ENCODE data around the gene KMT2C.
"Not testable (repeated sequence)": the region's sequence is repeated elsewhere in the genome, so short reads cannot be mapped to it uniquely, and the experiment has no call there.

The KMT2C gene

DNA sequence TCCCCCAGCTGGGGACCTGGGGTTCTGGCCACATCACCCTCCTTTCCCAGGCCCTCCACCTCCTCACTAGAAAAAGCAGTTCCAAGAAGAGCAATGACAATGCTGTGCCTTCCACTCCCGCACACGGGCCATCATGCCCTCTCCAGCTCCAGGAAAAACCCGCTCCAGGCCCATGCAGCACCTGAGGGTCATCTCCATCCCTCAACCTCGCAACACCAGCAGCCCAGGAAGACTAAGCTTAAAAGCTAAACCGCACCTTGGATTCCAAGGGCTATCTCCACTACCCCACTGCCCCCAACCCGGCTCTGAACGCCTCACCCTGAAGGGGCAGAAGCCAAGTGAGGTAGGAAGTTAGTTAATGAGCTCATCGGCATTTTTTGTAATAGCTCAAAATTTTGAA, 173.7 kb downstream of the KMT2C start:
- not testable (repeated sequence) for DNase-seq (ENCODE audit: low read depth)

GRCh38 chr7:152259645-152260044, 176.2 kb downstream of the KMT2C start:
- not testable (repeated sequence) for DNase-seq (ENCODE audit: low read depth); H3K4me3 ChIP-seq (ENCODE audit: low read depth, low read length)

More for the DNA sequence above, 173.7 kb downstream of the KMT2C start:
- H3K4me3 ChIP-seq (ENCODE audit: low read depth, low read length) = not testable (repeated sequence)

DNA sequence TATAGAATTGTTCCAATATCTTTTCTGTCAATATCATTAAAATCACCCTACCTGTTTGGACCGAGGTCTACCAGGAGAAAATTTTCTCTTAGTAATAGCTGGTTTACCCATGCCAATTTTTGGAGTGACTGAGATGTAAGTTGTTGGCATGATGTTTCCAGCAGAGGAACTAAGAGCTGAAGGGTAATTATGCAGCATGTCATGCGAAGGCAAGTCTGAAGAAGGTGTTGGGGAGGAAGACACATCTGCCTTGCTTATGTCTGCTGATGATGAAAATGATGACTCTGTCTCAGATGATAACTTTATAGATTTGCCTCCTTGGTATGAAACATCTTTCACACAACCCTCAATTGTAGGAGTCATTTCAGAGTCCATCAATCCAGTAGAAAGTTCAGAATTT, 188.0 kb downstream of the KMT2C start:
- H3K4me3 ChIP-seq (ENCODE audit: low read depth, low read length); DNase-seq (ENCODE audit: low read depth): not testable (repeated sequence)

GRCh38 chr7:152245417-152245816, 190.4 kb downstream of the KMT2C start:
- DNase-seq (ENCODE audit: low read depth); H3K4me3 ChIP-seq (ENCODE audit: low read depth, low read length): not testable (repeated sequence)

DNA sequence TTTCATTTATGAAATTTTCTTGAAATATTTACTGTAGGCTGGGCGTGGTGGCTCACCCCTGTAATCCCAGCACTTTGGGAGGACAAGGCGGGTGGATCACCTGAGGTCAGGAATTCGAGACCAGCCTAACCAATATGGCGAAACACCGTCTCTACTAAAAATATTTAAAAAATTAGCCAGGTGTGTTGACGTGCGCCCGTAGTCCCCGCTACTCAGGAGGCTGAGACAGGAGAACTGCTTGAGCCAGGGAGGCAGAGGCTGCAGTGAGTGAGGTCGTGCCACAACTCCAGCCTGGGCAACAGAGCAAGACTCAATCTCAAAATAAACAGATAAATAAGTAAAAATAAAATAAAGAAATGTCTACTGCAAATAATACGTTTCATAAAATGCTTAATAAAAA, 192.3 kb downstream of the KMT2C start:
- not testable (repeated sequence) for DNase-seq (ENCODE audit: low read depth)

DNA sequence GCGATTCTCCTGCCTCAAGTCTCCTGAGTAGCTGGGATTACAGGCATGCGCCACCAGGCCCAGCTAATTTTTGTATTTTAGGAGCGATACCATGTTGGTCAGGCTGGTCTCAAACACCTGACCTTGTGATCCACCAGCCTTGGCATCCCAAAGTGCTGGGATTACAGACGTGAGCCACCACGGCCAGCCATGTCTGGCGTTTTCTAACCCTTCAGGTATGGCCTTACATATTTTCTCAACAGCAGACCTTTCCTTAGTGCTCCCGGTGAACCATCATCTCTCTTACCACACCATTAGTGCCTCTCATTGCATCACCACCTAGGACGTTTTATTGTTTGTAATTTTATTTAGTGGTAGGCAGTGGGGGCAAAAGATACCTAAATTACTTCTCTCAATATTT, 194.5 kb downstream of the KMT2C start:
- H3K4me3 ChIP-seq (ENCODE audit: low read depth, low read length); DNase-seq (ENCODE audit: low read depth): not testable (repeated sequence)

More for the DNA sequence above, 192.3 kb downstream of the KMT2C start:
- not testable (repeated sequence) for H3K4me3 ChIP-seq (ENCODE audit: low read depth, low read length)

GRCh38 chr7:152236306-152236705, 199.5 kb downstream of the KMT2C start:
- not testable (repeated sequence) for H3K4me3 ChIP-seq (ENCODE audit: low read depth, low read length); DNase-seq (ENCODE audit: low read depth)

- DNase-seq (ENCODE audit: low read depth); H3K4me3 ChIP-seq (ENCODE audit: low read depth, low read length): not testable (repeated sequence)
Measured at GRCh38 chr7:152234421-152234820, 201.4 kb downstream of the KMT2C start.

- DNase-seq (ENCODE audit: low read depth) = no peak
Measured at GRCh38 chr7:152231089-152231488, 204.7 kb downstream of the KMT2C start.

GRCh38 chr7:152219556-152219955, 216.2 kb downstream of the KMT2C start:
- H3K4me3 ChIP-seq (ENCODE audit: low read depth, low read length); DNase-seq (ENCODE audit: low read depth): not testable (repeated sequence)

More at GRCh38 chr7:152231089-152231488, 204.7 kb downstream of the KMT2C start:
- no peak overlapping the region for H3K4me3 ChIP-seq (ENCODE audit: low read depth, low read length)
- TF ChIP-seq, protein P1, sequence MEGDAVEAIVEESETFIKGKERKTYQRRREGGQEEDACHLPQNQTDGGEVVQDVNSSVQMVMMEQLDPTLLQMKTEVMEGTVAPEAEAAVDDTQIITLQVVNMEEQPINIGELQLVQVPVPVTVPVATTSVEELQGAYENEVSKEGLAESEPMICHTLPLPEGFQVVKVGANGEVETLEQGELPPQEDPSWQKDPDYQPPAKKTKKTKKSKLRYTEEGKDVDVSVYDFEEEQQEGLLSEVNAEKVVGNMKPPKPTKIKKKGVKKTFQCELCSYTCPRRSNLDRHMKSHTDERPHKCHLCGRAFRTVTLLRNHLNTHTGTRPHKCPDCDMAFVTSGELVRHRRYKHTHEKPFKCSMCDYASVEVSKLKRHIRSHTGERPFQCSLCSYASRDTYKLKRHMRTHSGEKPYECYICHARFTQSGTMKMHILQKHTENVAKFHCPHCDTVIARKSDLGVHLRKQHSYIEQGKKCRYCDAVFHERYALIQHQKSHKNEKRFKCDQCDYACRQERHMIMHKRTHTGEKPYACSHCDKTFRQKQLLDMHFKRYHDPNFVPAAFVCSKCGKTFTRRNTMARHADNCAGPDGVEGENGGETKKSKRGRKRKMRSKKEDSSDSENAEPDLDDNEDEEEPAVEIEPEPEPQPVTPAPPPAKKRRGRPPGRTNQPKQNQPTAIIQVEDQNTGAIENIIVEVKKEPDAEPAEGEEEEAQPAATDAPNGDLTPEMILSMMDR (IDR thresholded peaks at IDR 0.05; ENCODE audit: insufficient read depth, low read depth, low read length, missing control alignments) = no peak

GRCh38 chr7:152208766-152209165, 227.0 kb downstream of the KMT2C start:
- not testable (repeated sequence) for H3K4me3 ChIP-seq (ENCODE audit: low read depth, low read length); DNase-seq (ENCODE audit: low read depth)

DNA sequence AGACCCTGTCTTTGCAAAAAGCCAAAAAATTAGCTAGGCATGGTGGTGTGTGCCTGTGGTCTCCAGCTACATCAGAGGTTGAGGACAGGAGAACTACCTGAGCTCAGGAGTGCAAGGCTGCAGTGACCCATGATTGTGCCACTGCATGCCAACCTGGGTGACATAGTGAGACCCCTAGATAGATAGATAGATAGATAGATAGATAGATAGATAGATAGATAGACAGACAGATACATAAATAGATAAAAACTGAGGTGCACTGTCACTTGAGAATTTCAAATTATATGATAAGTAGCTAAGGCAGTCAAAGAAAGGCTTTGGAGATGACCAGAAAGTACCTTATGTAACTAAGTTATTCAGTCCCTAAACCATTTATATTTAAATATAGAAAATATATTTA, 231.4 kb downstream of the KMT2C start:
- not testable (repeated sequence) for DNase-seq (ENCODE audit: low read depth); H3K4me3 ChIP-seq (ENCODE audit: low read depth, low read length)

- no peak for DNase-seq (ENCODE audit: low read depth)
- TF ChIP-seq, protein P1 (IDR thresholded peaks at IDR 0.05; ENCODE audit: insufficient read depth, low read depth, low read length, missing control alignments) = no peak
- no peak overlapping the region for H3K4me3 ChIP-seq (ENCODE audit: low read depth, low read length)
Measured at GRCh38 chr7:152203095-152203494, 232.7 kb downstream of the KMT2C start.

Data from GM12865 (cell line).